OCI-LY7 (cell line): ENCODE measurements around the gene ATP2A1. TPM values are rescaled to one million over a fixed set of nuclear protein-coding genes. Genes with fewer than 3 reads are reported as not detected.
"Not testable (repeated sequence)": the region's sequence is repeated elsewhere in the genome, so short reads cannot be mapped to it uniquely, and the experiment has no call there.

Experiments
- BruUV-seq: library from RNA; stranded (reverse); fragments of 400-500 nt; replicated peaks from 2 replicates; lab custom pipeline; 2021; lab: Mats Ljungman, UMichigan
- CTCF ChIA-PET: fragments of 300-600 bp; sonication (Branson Sonifier 250); formaldehyde crosslinking; loops from one replicate; lab custom pipeline; 2022; ENCODE audit warnings: antibody characterized with exemption; ENCODE audit not compliant: unreplicated experiment; lab: Charles Lee
- POLR2A ChIA-PET: fragments of 300-600 bp; sonication (Branson Sonifier 250); formaldehyde crosslinking; loops from one replicate; lab custom pipeline; 2022; ENCODE audit warnings: antibody characterized with exemption; lab: Charles Lee
- DNase-seq: peaks from one replicate; pipeline ENCODE4 v3.0.0-alpha.2; 2015; ENCODE audit warnings: low spot score
- H2AFZ ChIP-seq: fragments of 200-600 bp; sonication (generic), shearing (Covaris generic); 2 replicates; pipeline ENCODE4 v1.6.1; 2014; ENCODE audit warnings: mild to moderate bottlenecking, antibody characterized with exemption, low read length, moderate library complexity
- H3K27ac ChIP-seq: fragments of 200-600 bp; sonication (generic); 2 replicates; pipeline ENCODE4 v1.5.1; 2014; ENCODE audit warnings: mixed run types, low read depth, mild to moderate bottlenecking, moderate library complexity, low read length, inconsistent platforms; ENCODE audit not compliant: poor library complexity, severe bottlenecking
- H3K36me3 ChIP-seq: fragments of 200-600 bp; sonication (generic); 2 replicates; pipeline ENCODE4 v1.6.1; 2014; ENCODE audit warnings: mild to moderate bottlenecking, antibody characterized with exemption, low read length, moderate library complexity, mixed read lengths; ENCODE audit not compliant: insufficient read depth
- H3K4me1 ChIP-seq: fragments of 200-600 bp; sonication (generic); 2 replicates; pipeline ENCODE4 v1.5.1; 2014; ENCODE audit warnings: mild to moderate bottlenecking, low read length; ENCODE audit not compliant: insufficient read depth, poor library complexity, severe bottlenecking
- H3K4me2 ChIP-seq: fragments of 200-600 bp; sonication (generic); 2 replicates; pipeline ENCODE4 v1.6.1; 2014; ENCODE audit warnings: mild to moderate bottlenecking, low read length
- H3K4me3 ChIP-seq: fragments of 200-600 bp; sonication (generic); 2 replicates; pipeline ENCODE4 v1.5.1; 2014; ENCODE audit warnings: mild to moderate bottlenecking, low read depth, low read length; ENCODE audit not compliant: poor library complexity, severe bottlenecking
- H3K79me2 ChIP-seq: fragments of 200-600 bp; sonication (generic); 2 replicates; pipeline ENCODE4 v1.6.1; 2016; ENCODE audit warnings: low read depth, mild to moderate bottlenecking, low read length, moderate library complexity, mixed read lengths; ENCODE audit not compliant: insufficient read depth
- H3K9me2 ChIP-seq: fragments of 200-600 bp; sonication (generic); 2 replicates; pipeline ENCODE4 v1.6.1; 2016; ENCODE audit warnings: mild to moderate bottlenecking, low read length, mixed read lengths; ENCODE audit not compliant: insufficient read depth
- H3K9me3 ChIP-seq: fragments of 200-600 bp; sonication (generic); 2 replicates; pipeline ENCODE4 v1.6.1; 2014; ENCODE audit warnings: mild to moderate bottlenecking, mixed run types, low read length, mixed read lengths
- H4K20me1 ChIP-seq: fragments of 200-600 bp; sonication (generic); 2 replicates; pipeline ENCODE4 v1.6.1; 2014; ENCODE audit warnings: mild to moderate bottlenecking, antibody characterized with exemption, low read length, moderate library complexity, mixed read lengths; ENCODE audit not compliant: insufficient read depth
- CTCF ChIP-seq: fragments of 200-600 bp; sonication (generic); conservative IDR thresholded peaks from 2 replicates; pipeline ENCODE4 v1.5.1; 2014; ENCODE audit warnings: mild to moderate bottlenecking, antibody characterized with exemption, low read length, moderate library complexity, mixed read lengths
- EZH2phosphoT487 ChIP-seq: fragments of 200-600 bp; sonication (generic); IDR thresholded peaks from 2 replicates; pipeline ENCODE4 v1.6.1; 2018; ENCODE audit warnings: low read depth, borderline replicate concordance, mild to moderate bottlenecking, mixed run types, antibody characterized with exemption, low read length, moderate library complexity, mixed read lengths
- intact Hi-C: fragments of 100-400 bp; cut with micrococcal nuclease; formaldehyde crosslinking; loops from one replicate; pipeline ENCODE4 v1.10.0; 2022; ENCODE audit not compliant: unreplicated experiment
- total RNA-seq, 2 experiments: library from RNA; depleted of rRNA in 1 of 2; stranded (reverse); fragments of >200 nt in 1 of 2; shearing (Covaris generic) in 1 of 2; gene quantifications; 2 replicates each; pipeline ENCODE4 v1.2.3, GENCODE V29; 2014 to 2022

The ATP2A1 gene
- total RNA-seq, 2 experiments from 2014 or later: 5.0 TPM

GRCh38 chr16:28886945-28887344 is 8.7 kb downstream of the ATP2A1 start:
- ChIA-PET CTCF (no interaction called here), POLR2A (interaction anchor here (0.6 kb wide), 2 partner anchors 9 to 31 kb away, joined by 4 read pairs; no protein-coding TSS in a partner anchor)
- Histone ChIP-seq H3K4me2 (no peak overlapping the region), H3K27ac (no peak overlapping the region), H3K9me2 (no peaks in the 10 kb centered on the region), H3K9me3 (no peaks in the 10 kb centered on the region), H3K36me3 (no peaks in the 10 kb centered on the region), H3K4me3 (no peak overlapping the region), H3K79me2 (no peaks in the 10 kb centered on the region), H2AFZ (no peak overlapping the region), H4K20me1 (no peaks in the 10 kb centered on the region), H3K4me1 (no peaks in the 10 kb centered on the region)
- TF ChIP-seq CTCF: no peak
- TF ChIP-seq EZH2phosphoT487: no peak
- DNase-seq: no peak
- intact Hi-C loops: no loop called here
- no TSS peak for BruUV-seq

DNA sequence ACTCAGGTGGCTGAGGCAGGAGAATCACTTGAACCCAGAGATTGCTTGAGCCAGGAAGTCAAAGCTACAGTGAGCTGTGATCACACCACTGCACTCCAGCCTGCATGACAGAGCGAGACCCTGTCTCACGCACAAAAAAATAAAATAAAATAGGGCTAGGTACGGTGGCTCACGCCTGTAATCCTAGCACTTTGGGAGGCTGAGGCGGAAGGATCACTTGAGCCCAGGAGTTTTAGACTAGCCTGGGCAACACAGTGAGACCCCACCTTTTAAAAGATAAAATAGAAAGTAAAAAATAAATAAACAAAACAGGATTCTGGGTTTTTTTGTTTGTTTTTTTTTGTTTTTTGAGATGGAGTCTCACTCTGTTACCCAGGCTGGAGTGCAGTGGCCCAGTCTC is 12.1 kb downstream of the ATP2A1 start:
- POLR2A ChIA-PET: interaction anchor here (0.6 to 0.7 kb wide), 2 partner anchors 37 to 63 kb away, joined by 4 to 12 read pairs; no protein-coding TSS in a partner anchor
- CTCF ChIA-PET: not testable (repeated sequence)

GRCh38 chr16:28891964-28892890 is 13.9 kb downstream of the ATP2A1 start:
- Histone ChIP-seq H3K36me3 (peaks cover 20% of the 10 kb centered on the region; the same call in 1 of the 2 replicates), H3K4me2 (no peak overlapping the region), H3K79me2 (no peaks in the 10 kb centered on the region), H3K9me3 (no peaks in the 10 kb centered on the region), H3K4me3 (no peak overlapping the region), H2AFZ (no peak overlapping the region), H3K27ac (no peak overlapping the region), H3K4me1 (no peaks in the 10 kb centered on the region), H4K20me1 (no peaks in the 10 kb centered on the region), H3K9me2 (no peaks in the 10 kb centered on the region)
- ChIA-PET CTCF (no interaction called here), POLR2A (interaction anchor here (0.8 kb wide), 1 partner anchor 35 kb away, joined by 3 read pairs; no protein-coding TSS in a partner anchor)
- no peak for TF ChIP-seq CTCF
- no peak for TF ChIP-seq EZH2phosphoT487
- DNase-seq: no peak
- BruUV-seq: TSS peak; percentile 50
- intact Hi-C loops: no loop called here

More for the DNA sequence above, 12.1 kb downstream of the ATP2A1 start:
- H3K4me3 ChIP-seq, H3K27ac ChIP-seq, H2AFZ ChIP-seq, DNase-seq, H3K9me2 ChIP-seq, H3K79me2 ChIP-seq, H3K4me2 ChIP-seq, H3K4me1 ChIP-seq, H4K20me1 ChIP-seq, BruUV-seq, H3K9me3 ChIP-seq, intact Hi-C loops: not testable (repeated sequence)
- peaks cover 16% of the 10 kb centered on the region; the same call in 1 of the 2 replicates for H3K36me3 ChIP-seq
